ENCODE results near the gene HSBP1. TPM values are rescaled to one million over a fixed set of nuclear protein-coding genes. Genes with fewer than 3 reads are reported as not detected.

Gene HSBP1
- total and polyA plus RNA-seq, 9 of the 15 experiments (the other 6 are each of a cell fraction or from before 2014, with no cell fraction given) = 84.9 to 677 (median 204) TPM

DNA sequence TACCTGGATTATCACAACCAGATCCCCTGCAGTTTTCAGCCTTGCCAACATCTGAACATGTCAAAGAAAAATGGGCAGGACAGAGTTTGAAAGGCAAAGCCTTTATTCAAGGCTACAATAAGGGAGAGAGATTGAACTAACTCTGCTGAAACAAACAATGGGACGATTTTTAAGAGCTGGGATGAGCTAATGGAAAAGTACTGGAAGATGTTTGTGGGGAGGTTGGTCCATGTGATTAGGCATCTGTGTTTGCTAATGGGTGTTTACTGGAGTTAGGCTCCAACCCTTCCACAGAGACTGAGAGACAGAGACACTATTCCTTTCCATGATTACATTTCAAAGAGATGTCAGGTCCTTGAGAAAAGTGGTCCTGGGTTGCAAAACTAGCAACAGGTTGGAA, 35.0 kb upstream of the HSBP1 start:
- H2AFZ ChIP-seq (ENCODE audit: low read depth, low read length) = no peak overlapping the region
- H3K27ac ChIP-seq (ENCODE audit: extremely low read depth, low read depth, low read length) = no peak overlapping the region
- no peaks in the 10 kb centered on the region; the same call in 1 of the 2 replicates for H4K20me1 ChIP-seq (replicated peaks; ENCODE audit: control insufficient read depth, insufficient read depth, low read length)
- ChIA-PET POLR2A (no interaction called here), CTCF (ENCODE audit: low intra/inter-chr PET ratio) (no interaction called here)
- intact Hi-C loops (cut with micrococcal nuclease) = no loop called here
- 0% methylated on average over 1 of the region's 1 CpG for WGBS (ENCODE audit: insufficient coverage, low coverage, missing lambda C conversion rate)
- no peaks in the 10 kb centered on the region for H3K4me1 ChIP-seq (replicated peaks in 1 of 2; ENCODE audit: control insufficient read depth in 2 of 2, insufficient read depth in 2 of 2, low read length in 2 of 2)
- no peaks in the 10 kb centered on the region for H3K9me1 ChIP-seq (ENCODE audit: control insufficient read depth, insufficient read depth, low read length)
- H3K4me2 ChIP-seq (ENCODE audit: insufficient read depth, low read length) = no peak overlapping the region
- BruUV-seq (replicated peaks) = no TSS peak
- DNase-seq (ENCODE audit: extremely low read depth in 1 of 4, low spot score in 3 of 4) (no peak), ATAC-seq (no peak), FAIRE-seq (no peak)
- no peaks in the 10 kb centered on the region for H3K36me3 ChIP-seq (ENCODE audit: control insufficient read depth, insufficient read depth, low read length)
- H3K4me3 ChIP-seq = no peak overlapping the region
- in situ Hi-C loops (cut with MboI) = no loop called here
- H3K27me3 ChIP-seq (ENCODE audit: control insufficient read depth in 2 of 2, insufficient read depth in 2 of 2, low read length in 2 of 2) = peaks cover 20 to 28% of the 10 kb centered on the region in 2 experiments
- no peaks in the 10 kb centered on the region for H3K9me3 ChIP-seq (replicated peaks; ENCODE audit: control insufficient read depth, insufficient read depth, low read depth, low read length)
- H3K9ac ChIP-seq (ENCODE audit: insufficient read depth in 1 of 2, low read depth in 2 of 2, low read length in 2 of 2) = no peak overlapping the region
- no peaks in the 10 kb centered on the region for H3K79me2 ChIP-seq (ENCODE audit: control insufficient read depth, insufficient read depth, low read length)
- TF ChIP-seq MEF2A (IDR thresholded peaks at IDR 0.05; ENCODE audit: control insufficient read depth, low read depth, low read length) = no peak
- no peak for TF ChIP-seq ZNF407 (IDR thresholded peaks at IDR 0.05; ENCODE audit: low read depth)
- TF ChIP-seq CHCHD3 (CRISPR knock-in tag; IDR thresholded peaks at IDR 0.05) = no peak
- no peak for TF ChIP-seq THAP12 (CRISPR knock-in tag; IDR thresholded peaks at IDR 0.05)
- no peak for TF ChIP-seq BCL6 (CRISPR knock-in tag; IDR thresholded peaks at IDR 0.05)
- TF ChIP-seq SMAD2 (IDR thresholded peaks at IDR 0.05; ENCODE audit: low read depth, low read length) = no peak
- TF ChIP-seq ZNF41 (CRISPR knock-in tag; conservative IDR thresholded peaks at IDR 0.05) = no peak
- no peak for TF ChIP-seq ZNF277 (CRISPR knock-in tag; IDR thresholded peaks at IDR 0.05; ENCODE audit: borderline replicate concordance)
- TF ChIP-seq, protein P1, sequence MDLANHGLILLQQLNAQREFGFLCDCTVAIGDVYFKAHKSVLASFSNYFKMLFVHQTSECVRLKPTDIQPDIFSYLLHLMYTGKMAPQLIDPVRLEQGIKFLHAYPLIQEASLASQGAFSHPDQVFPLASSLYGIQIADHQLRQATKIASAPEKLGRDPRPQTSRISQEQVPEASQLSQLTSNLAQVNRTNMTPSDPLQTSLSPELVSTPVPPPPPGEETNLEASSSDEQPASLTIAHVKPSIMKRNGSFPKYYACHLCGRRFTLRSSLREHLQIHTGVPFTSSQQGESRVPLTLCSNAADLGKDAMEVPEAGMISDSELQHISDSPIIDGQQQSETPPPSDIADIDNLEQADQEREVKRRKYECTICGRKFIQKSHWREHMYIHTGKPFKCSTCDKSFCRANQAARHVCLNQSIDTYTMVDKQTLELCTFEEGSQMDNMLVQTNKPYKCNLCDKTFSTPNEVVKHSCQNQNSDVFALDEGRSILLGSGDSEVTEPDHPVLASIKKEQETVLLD (IDR thresholded peaks at IDR 0.05) = no peak
- TF ChIP-seq SRSF3 (IDR thresholded peaks at IDR 0.05; ENCODE audit: insufficient read depth, low read length) = no peak

Data from K562 (cell line).